Liver (tissue), 3 donors: Measurements from ENCODE around the gene KCTD4.

Experiments
- CTCF ChIP-seq: fragments of 150-350 bp; IDR thresholded peaks from 2 replicates; pipeline ENCODE4 v1.5.1; 2017; ENCODE audit warnings: improper control_type of control experiment, low read depth, low read length; ENCODE audit not compliant: missing input control
- FOXA1 ChIP-seq: IDR thresholded peaks from 2 replicates; pipeline ENCODE4 v1.6.1; 2016; ENCODE audit warnings: antibody characterized with exemption
- GABPA ChIP-seq, 2 donors: IDR thresholded peaks in 1 of 2; conservative IDR thresholded peaks in 1 of 2; 2 replicates each; pipeline ENCODE4 v1.6.1; 2016; ENCODE audit warnings: antibody characterized with exemption in 2 of 2, mild to moderate bottlenecking in 1 of 2, moderate library complexity in 1 of 2
- JUND ChIP-seq, 2 donors: IDR thresholded peaks; 2 replicates each; pipeline ENCODE4 v1.6.1; 2016; ENCODE audit warnings: antibody characterized with exemption in 2 of 2
- MAX ChIP-seq: IDR thresholded peaks from 2 replicates; pipeline ENCODE4 v1.6.1; 2016; ENCODE audit warnings: antibody characterized with exemption
- RAD21 ChIP-seq, 2 donors: IDR thresholded peaks; 2 replicates each; pipeline ENCODE4 v1.6.1; 2016; ENCODE audit warnings: antibody characterized with exemption in 2 of 2, mild to moderate bottlenecking in 2 of 2
- REST ChIP-seq: IDR thresholded peaks from 2 replicates; pipeline ENCODE4 v1.6.1; 2016; ENCODE audit warnings: antibody characterized with exemption, mild to moderate bottlenecking
- RXRA ChIP-seq, 2 donors: IDR thresholded peaks; 2 replicates each; pipeline ENCODE4 v1.6.1; 2017 to 2018; ENCODE audit warnings: antibody characterized with exemption in 2 of 2, mild to moderate bottlenecking in 1 of 2
- SP1 ChIP-seq: IDR thresholded peaks from 2 replicates; pipeline ENCODE4 v1.6.1; 2018; ENCODE audit warnings: antibody characterized with exemption, mild to moderate bottlenecking
- TAF1 ChIP-seq: conservative IDR thresholded peaks from 2 replicates; pipeline ENCODE4 v1.6.1; 2016; ENCODE audit warnings: antibody characterized with exemption, mild to moderate bottlenecking
- YY1 ChIP-seq: IDR thresholded peaks from 2 replicates; pipeline ENCODE4 v1.6.1; 2016; ENCODE audit warnings: antibody characterized with exemption, mild to moderate bottlenecking
- ZBTB33 ChIP-seq: IDR thresholded peaks from 2 replicates; pipeline ENCODE4 v1.6.1; 2016; ENCODE audit warnings: antibody characterized with exemption
- donor health status: healthy.
- donor health status: healthy.

GRCh38 chr13:45194081-45194939, 6.5 kb downstream of the KCTD4 start:
- TF ChIP-seq MAX (no peak), CTCF (peak; percentile 28), REST (no peak), RAD21 (IDR thresholded peaks at IDR 0.05) (peak; percentile 72 to 74), JUND (IDR thresholded peaks at IDR 0.05) (no peak), YY1 (no peak), GABPA (IDR thresholded peaks at IDR 0.05 in 1 of 2, conservative IDR thresholded peaks at IDR 0.05 in 1 of 2) (no peak), SP1 (no peak), FOXA1 (no peak), ZBTB33 (no peak), TAF1 (no peak), RXRA (IDR thresholded peaks at IDR 0.05) (no peak)
